Esophagus (tissue), 2 donors: ENCODE measurements around the gene CTXN3. TPM values are rescaled to one million over a fixed set of nuclear protein-coding genes. Genes with fewer than 3 reads are reported as not detected.
A peak's percentile ranks its signal among the peaks of the same experiment; 100 is the strongest.

Source experiments
- H3K27ac ChIP-seq, 2 donors: one replicate each; pipeline ENCODE4 v1.5.1; 2013; ENCODE audit warnings: low read depth in 2 of 2, mild to moderate bottlenecking in 2 of 2, inconsistent platforms in 1 of 2, low read length in 1 of 2, moderate library complexity in 1 of 2
- H3K27me3 ChIP-seq, 2 donors: one replicate each; pipeline ENCODE4 v1.6.1; 2013; ENCODE audit warnings: low read length in 2 of 2, control low read depth in 1 of 2, mild to moderate bottlenecking in 1 of 2; ENCODE audit not compliant: insufficient read depth in 2 of 2, control insufficient read depth in 1 of 2
- H3K36me3 ChIP-seq, 2 donors: one replicate each; pipeline ENCODE4 v1.6.1; 2013; ENCODE audit warnings: low read length in 1 of 2; ENCODE audit not compliant: control insufficient read depth in 2 of 2, insufficient read depth in 2 of 2
- H3K4me1 ChIP-seq, 2 donors: one replicate each; pipeline ENCODE4 v1.6.1; 2013; ENCODE audit warnings: low read length in 1 of 2; ENCODE audit not compliant: control insufficient read depth in 2 of 2, insufficient read depth in 2 of 2
- H3K4me3 ChIP-seq, 2 donors: one replicate each; pipeline ENCODE4 v1.5.1; 2013; ENCODE audit warnings: low read length in 2 of 2, mild to moderate bottlenecking in 2 of 2, low read depth in 1 of 2, moderate library complexity in 1 of 2
- H3K9me3 ChIP-seq, 2 donors: one replicate each; pipeline ENCODE4 v1.6.1; 2013; ENCODE audit warnings: mild to moderate bottlenecking in 2 of 2, low read depth in 1 of 2, low read length in 1 of 2, moderate library complexity in 1 of 2; ENCODE audit not compliant: control insufficient read depth in 2 of 2, insufficient read depth in 1 of 2
- WGBS, 2 donors: extraction: QIAGEN DNeasy Blood & Tissue Kit; methylation state at CpG; one replicate each; pipeline ENCODE4 v1.1.7; 2013; 5-methylcytosine and 5-hydroxymethylcytosine counted together
- polyA plus RNA-seq, 2 donors: library from polyadenylated mRNA; stranded (reverse); fragments of 200-250 nt; gene quantifications; one replicate each; pipeline ENCODE4 v1.2.3, GENCODE V29; 2013
- donor health status: healthy with polysubstance abuse.
- donor health status: Bipolar disorder and iron deficiency.

Gene CTXN3
- under 1 TPM; 0.04 to 0.14 TPM for polyA plus RNA-seq

GRCh38 chr5:127649018-127649439, at the start of gene CTXN3:
TSS of gene CTXN3 (plus strand) at chr5:127649082. CDS start at chr5:127657522, 8,440 bp downstream.
- Histone ChIP-seq H3K27me3 (no peaks in the 10 kb centered on the region), H3K4me3 (no peak within 1 kb of the TSS), H3K27ac (peak within 1 kb of the TSS; percentile 23 to 61), H3K4me1 (peaks cover 2 to 3% of the 10 kb centered on the region in 2 donors), H3K36me3 (no peaks in the 10 kb centered on the region), H3K9me3 (no peaks in the 10 kb centered on the region)
- WGBS, 2 donors: 42 to 46% methylated on average over 7 of the region's 7 CpGs

- Histone ChIP-seq H3K27ac (no peak overlapping the region), H3K4me3 (no peak overlapping the region), H3K9me3 (no peaks in the 10 kb centered on the region), H3K36me3 (no peaks in the 10 kb centered on the region), H3K27me3 (no peaks in the 10 kb centered on the region), H3K4me1 (no peaks in the 10 kb centered on the region)
- 80 to 91% methylated on average over 3 of the region's 3 CpGs for WGBS, 2 donors
Measured at GRCh38 chr5:127599320-127599719, 49.6 kb upstream of the CTXN3 start.

- Histone ChIP-seq H3K27ac (no peak overlapping the region), H3K27me3 (no peaks in the 10 kb centered on the region), H3K4me3 (no peak overlapping the region), H3K9me3 (no peaks in the 10 kb centered on the region), H3K4me1 (no peaks in the 10 kb centered on the region), H3K36me3 (no peaks in the 10 kb centered on the region)
- 68 to 76% methylated on average over 4 of the region's 4 CpGs for WGBS, 2 donors
Measured at GRCh38 chr5:127599847-127600246, 49.0 kb upstream of the CTXN3 start.

- H3K9me3 ChIP-seq: no peaks in the 10 kb centered on the region
- no peak overlapping the region for H3K27ac ChIP-seq
- H3K36me3 ChIP-seq: no peaks in the 10 kb centered on the region
- H3K4me1 ChIP-seq: no peaks in the 10 kb centered on the region
- no peak overlapping the region for H3K4me3 ChIP-seq
- 72 to 84% methylated on average over 1 of the region's 1 CpG for WGBS, 2 donors
- H3K27me3 ChIP-seq: no peaks in the 10 kb centered on the region
Measured at GRCh38 chr5:127601111-127601510, 47.8 kb upstream of the CTXN3 start.

- no peak overlapping the region for H3K27ac ChIP-seq
- WGBS, 2 donors: 86 to 90% methylated on average over 4 of the region's 4 CpGs
- H3K9me3 ChIP-seq: no peaks in the 10 kb centered on the region
- H3K27me3 ChIP-seq: no peaks in the 10 kb centered on the region
- no peaks in the 10 kb centered on the region for H3K4me1 ChIP-seq
- no peak overlapping the region for H3K4me3 ChIP-seq
- H3K36me3 ChIP-seq: no peaks in the 10 kb centered on the region
Measured at GRCh38 chr5:127601601-127602000, 47.3 kb upstream of the CTXN3 start.

GRCh38 chr5:127602481-127602880, 46.4 kb upstream of the CTXN3 start:
- H3K9me3 ChIP-seq: no peaks in the 10 kb centered on the region
- no peaks in the 10 kb centered on the region for H3K4me1 ChIP-seq
- H3K36me3 ChIP-seq: no peaks in the 10 kb centered on the region
- 92 to 97% methylated on average over 3 of the region's 3 CpGs for WGBS, 2 donors
- no peak overlapping the region for H3K27ac ChIP-seq
- H3K27me3 ChIP-seq: no peaks in the 10 kb centered on the region
- no peak overlapping the region for H3K4me3 ChIP-seq

- H3K36me3 ChIP-seq: no peaks in the 10 kb centered on the region
- no peaks in the 10 kb centered on the region for H3K9me3 ChIP-seq
- no peak overlapping the region for H3K27ac ChIP-seq
- WGBS, 2 donors: 46 to 51% methylated on average over 8 of the region's 8 CpGs
- H3K4me3 ChIP-seq: no peak overlapping the region
- H3K27me3 ChIP-seq: no peaks in the 10 kb centered on the region
- H3K4me1 ChIP-seq: no peaks in the 10 kb centered on the region
Measured at GRCh38 chr5:127602896-127603844, 45.7 kb upstream of the CTXN3 start.

GRCh38 chr5:127608077-127608660, 40.7 kb upstream of the CTXN3 start:
- no peaks in the 10 kb centered on the region for H3K4me1 ChIP-seq
- 66 to 73% methylated on average over 6 of the region's 6 CpGs for WGBS, 2 donors
- no peak overlapping the region for H3K4me3 ChIP-seq
- H3K27ac ChIP-seq: no peak overlapping the region
- H3K9me3 ChIP-seq: no peaks in the 10 kb centered on the region
- no peaks in the 10 kb centered on the region for H3K27me3 ChIP-seq
- H3K36me3 ChIP-seq: no peaks in the 10 kb centered on the region

- 43 to 60% methylated on average over 2 of the region's 2 CpGs for WGBS, 2 donors
- no peaks in the 10 kb centered on the region for H3K4me1 ChIP-seq
- no peaks in the 10 kb centered on the region for H3K27me3 ChIP-seq
- H3K27ac ChIP-seq: no peak overlapping the region
- H3K36me3 ChIP-seq: no peaks in the 10 kb centered on the region
- H3K4me3 ChIP-seq: no peak overlapping the region
- H3K9me3 ChIP-seq: no peaks in the 10 kb centered on the region
Measured at GRCh38 chr5:127609011-127609410, 39.9 kb upstream of the CTXN3 start.
